ENCODE results near the gene ANKRD29.
"Not testable (repeated sequence)": the region's sequence is repeated elsewhere in the genome, so short reads cannot be mapped to it uniquely, and the experiment has no call there.

Gene ANKRD29

GRCh38 chr18:23557511-23557910, 105.2 kb downstream of the ANKRD29 start:
- not testable (repeated sequence) for DNase-seq (ENCODE audit: low spot score)

GRCh38 chr18:23556145-23556780, 106.4 kb downstream of the ANKRD29 start:
- DNase-seq (ENCODE audit: low spot score): no peak

GRCh38 chr18:23553887-23554286, 108.8 kb downstream of the ANKRD29 start:
- no peak for DNase-seq (ENCODE audit: low spot score)

- DNase-seq (ENCODE audit: low spot score): no peak
Measured at GRCh38 chr18:23552505-23552904, 110.2 kb downstream of the ANKRD29 start.

GRCh38 chr18:23551978-23552377, 110.7 kb downstream of the ANKRD29 start:
- no peak for DNase-seq (ENCODE audit: low spot score)

- DNase-seq (ENCODE audit: low spot score): no peak
Measured at GRCh38 chr18:23550898-23551297, 111.8 kb downstream of the ANKRD29 start.

Data from germinal center (tissue), 1 donor.